B cell (primary cell): ENCODE results near the gene SLC35F3. TPM values are rescaled to one million over a fixed set of nuclear protein-coding genes. Genes with fewer than 3 reads are reported as not detected.

Source experiments
- ATAC-seq: fragments of 200-7000 bp; cut with Tn5 transposase; one replicate; pipeline ENCODE4 v1.10.0; 2021; ENCODE audit warnings: low read depth, mild to moderate bottlenecking, moderate number of reproducible peaks, moderate library complexity
- CTCF ChIA-PET: fragments of 350-600 bp; sonication (Branson Sonifier 250); formaldehyde crosslinking; loops from one replicate; lab custom pipeline; 2021; ENCODE audit warnings: antibody characterized with exemption, inconsistent platforms; lab: Charles Lee
- POLR2A ChIA-PET: fragments of 350-600 bp; sonication (Branson Sonifier 250); formaldehyde crosslinking; loops from one replicate; lab custom pipeline; 2021; ENCODE audit warnings: antibody characterized with exemption; lab: Charles Lee
- DNase-seq: peaks from one replicate; pipeline ENCODE4 v3.0.0; 2013
- H2AFZ ChIP-seq: 2 replicates; pipeline ENCODE4 v1.6.1; 2012; ENCODE audit warnings: mild to moderate bottlenecking, low read depth, low read length; ENCODE audit not compliant: insufficient read depth, poor library complexity, severe bottlenecking
- H3K27ac ChIP-seq, 2 donors: 1 replicate in 1 of 2; 2 replicates in 1 of 2; pipeline ENCODE4 v1.5.1; 2012 to 2013; ENCODE audit warnings: low read length in 2 of 2, mild to moderate bottlenecking in 2 of 2, moderate library complexity in 1 of 2
- H3K27me3 ChIP-seq, 4 experiments: fragments of 200-600 bp in 1 of 4; sonication (generic) in 1 of 4; replicated peaks in 1 of 4; 1 replicate in 2 of 4; 2 replicates in 2 of 4; pipeline versions ENCODE4 v1.6.1 to v1.7.0; 2013 to 2016; ENCODE audit warnings: low read length in 3 of 4, mild to moderate bottlenecking in 2 of 4, mixed read lengths in 1 of 4, moderate library complexity in 1 of 4; ENCODE audit not compliant: insufficient read depth in 4 of 4, control insufficient read depth in 3 of 4; ENCODE audit errors: control extremely low read depth in 1 of 4
- H3K36me3 ChIP-seq, 2 experiments: replicated peaks in 1 of 2; 1 replicate in 1 of 2; 2 replicates in 1 of 2; pipeline versions ENCODE4 v1.6.1 to v1.7.1; 2013; ENCODE audit warnings: low read length in 1 of 2; ENCODE audit not compliant: insufficient read depth in 2 of 2, control insufficient read depth in 1 of 2; ENCODE audit errors: control extremely low read depth in 1 of 2, extremely low read depth in 1 of 2
- H3K4me1 ChIP-seq, 2 donors: fragments of 200-600 bp in 1 of 2; sonication (generic) in 1 of 2; 1 replicate in 1 of 2; 2 replicates in 1 of 2; pipeline versions ENCODE4 v1.5.1 to v1.6.1; 2013 to 2017; ENCODE audit warnings: low read length in 2 of 2; ENCODE audit not compliant: control insufficient read depth in 2 of 2, insufficient read depth in 2 of 2
- H3K4me2 ChIP-seq: replicated peaks from 2 replicates; pipeline ENCODE3; 2012; ENCODE audit warnings: mild to moderate bottlenecking, low read depth, low read length; ENCODE audit not compliant: poor library complexity, severe bottlenecking
- H3K4me3 ChIP-seq, 5 experiments: fragments of 200-600 bp in 1 of 5; sonication (generic) in 1 of 5; 1 replicate in 3 of 5; 2 replicates in 2 of 5; pipeline versions ENCODE4 v1.5.1 to v1.7.0; 2011 to 2016; ENCODE audit warnings: low read length in 4 of 5, mild to moderate bottlenecking in 4 of 5, low read depth in 2 of 5, control low read depth in 1 of 5, moderate library complexity in 1 of 5; ENCODE audit not compliant: insufficient read depth in 1 of 5; ENCODE audit errors: control extremely low read depth in 1 of 5, extremely low read depth in 1 of 5
- H3K79me2 ChIP-seq: fragments of 200-600 bp; sonication (generic); one replicate; pipeline ENCODE4 v1.6.0; 2016; ENCODE audit warnings: low read length; ENCODE audit not compliant: control insufficient read depth, insufficient read depth
- H3K9ac ChIP-seq: fragments of 200-600 bp; sonication (generic); 2 replicates; pipeline ENCODE4 v1.6.1; 2017; ENCODE audit warnings: mild to moderate bottlenecking, low read length, moderate library complexity
- H3K9me3 ChIP-seq, 3 donors: one replicate each; pipeline versions ENCODE4 v1.6.1 to v1.7.1; 2013; ENCODE audit warnings: low read length in 2 of 3; ENCODE audit not compliant: control insufficient read depth in 2 of 3, insufficient read depth in 1 of 3; ENCODE audit errors: control extremely low read depth in 1 of 3
- H4K20me1 ChIP-seq: 2 replicates; pipeline ENCODE4 v1.6.0; 2012; ENCODE audit warnings: mild to moderate bottlenecking, low read length; ENCODE audit not compliant: insufficient read depth, control insufficient read depth, poor library complexity, severe bottlenecking
- H3K27ac Mint-ChIP-seq: one replicate; pipeline ENCODE4 v1.8.0; 2021; ENCODE audit warnings: mixed read lengths
- H3K27me3 Mint-ChIP-seq: one replicate; pipeline ENCODE4 v1.8.0; 2021; ENCODE audit warnings: mixed read lengths
- H3K4me1 Mint-ChIP-seq: one replicate; pipeline ENCODE4 v1.8.0; 2021; ENCODE audit warnings: mixed read lengths
- H3K4me3 Mint-ChIP-seq: one replicate; pipeline ENCODE4 v1.8.0; 2021; ENCODE audit warnings: mixed read lengths
- H3K9me3 Mint-ChIP-seq: one replicate; pipeline ENCODE4 v1.8.0; 2022; ENCODE audit warnings: mixed read lengths; ENCODE audit not compliant: insufficient read depth
- EZH2 ChIP-seq: IDR thresholded peaks from 2 replicates; pipeline ENCODE4 v1.6.1; 2012; ENCODE audit warnings: borderline replicate concordance, low read depth, mild to moderate bottlenecking, moderate library complexity, low read length; ENCODE audit not compliant: insufficient read depth, poor library complexity, severe bottlenecking
- WGBS: methylation state at CpG from one replicate; pipeline ENCODE4 v1.1.5; 2013; ENCODE audit warnings: missing lambda C conversion rate; ENCODE audit not compliant: insufficient coverage; 5-methylcytosine and 5-hydroxymethylcytosine counted together
- intact Hi-C: fragments of 100-400 bp; cut with micrococcal nuclease; formaldehyde crosslinking; loops from one replicate; pipeline ENCODE4 v1.10.0; 2022
- polyA plus RNA-seq: library from polyadenylated mRNA; depleted of rRNA; stranded (reverse); fragments of >200 nt; gene quantifications from 2 replicates; pipeline ENCODE4 v1.2.3, GENCODE V29; 2012
- total RNA-seq, 2 donors: library from RNA; stranded (reverse); fragments of 120-200 nt in 1 of 2; gene quantifications; 1 replicate in 1 of 2; 2 replicates in 1 of 2; pipeline versions ENCODE4 v1.2.3 to v1.2.4, GENCODE V29; 2013 to 2022
- TF ChIP-seq, protein P1 (sequence below): fragments of 200-600 bp; IDR thresholded peaks from one replicate; pipeline ENCODE4 v1.8.0; 2022; ENCODE audit warnings: antibody characterized with exemption, mild to moderate bottlenecking

SLC35F3 gene
- total and polyA plus RNA-seq, 2 donors (not counting 1 experiment from before 2014, with no cell fraction given): not detected

DNA sequence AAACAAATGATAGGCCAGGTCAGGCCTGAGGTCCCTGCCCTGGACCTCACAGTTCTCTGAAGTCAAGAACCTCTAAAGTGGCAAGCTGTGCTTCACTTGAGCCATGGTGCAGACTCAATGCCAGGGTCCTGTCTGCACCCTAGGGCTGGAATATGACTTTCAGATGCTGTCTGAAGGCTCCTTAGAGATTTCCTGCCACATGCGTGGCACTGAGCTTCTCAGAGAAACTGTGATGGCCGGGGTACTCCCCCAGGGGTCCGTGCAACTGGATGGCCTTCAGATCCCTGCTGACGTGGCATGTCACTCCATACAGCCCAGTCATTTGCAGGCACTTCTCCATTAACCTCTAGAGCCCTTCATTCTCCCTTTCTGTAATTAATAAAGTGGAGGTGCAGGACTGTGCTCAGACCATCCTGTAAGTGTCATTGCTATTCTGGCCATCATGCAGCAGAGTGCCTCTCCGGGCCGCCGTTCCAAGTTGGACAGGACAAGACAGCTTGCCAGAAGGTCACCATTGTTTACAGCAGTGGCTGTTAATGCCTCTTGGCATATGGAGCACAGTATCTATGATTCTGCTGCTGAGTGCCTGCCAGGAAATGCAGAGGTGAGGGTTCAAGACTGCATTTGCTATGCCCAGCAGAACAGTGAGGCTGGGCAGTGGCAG lies 263.7 kb downstream of the SLC35F3 start:
- H3K27me3 Mint-ChIP-seq: peaks cover 2% of the 10 kb centered on the region

GRCh38 chr1:234169161-234169849 lies 264.8 kb downstream of the SLC35F3 start:
- H3K4me2 ChIP-seq: no peak overlapping the region
- H3K79me2 ChIP-seq: no peaks in the 10 kb centered on the region
- H3K9ac ChIP-seq: no peak overlapping the region
- intact Hi-C loops: no loop called here
- WGBS: 93% methylated on average over 6 of the region's 9 CpGs
- no peak overlapping the region for H3K4me3 Mint-ChIP-seq
- no peaks in the 10 kb centered on the region for H3K4me1 ChIP-seq
- ATAC-seq (no peak), DNase-seq (no peak)
- peaks cover 4% of the 10 kb centered on the region for H3K27me3 Mint-ChIP-seq
- no peak for TF ChIP-seq EZH2
- TF ChIP-seq, protein P1, sequence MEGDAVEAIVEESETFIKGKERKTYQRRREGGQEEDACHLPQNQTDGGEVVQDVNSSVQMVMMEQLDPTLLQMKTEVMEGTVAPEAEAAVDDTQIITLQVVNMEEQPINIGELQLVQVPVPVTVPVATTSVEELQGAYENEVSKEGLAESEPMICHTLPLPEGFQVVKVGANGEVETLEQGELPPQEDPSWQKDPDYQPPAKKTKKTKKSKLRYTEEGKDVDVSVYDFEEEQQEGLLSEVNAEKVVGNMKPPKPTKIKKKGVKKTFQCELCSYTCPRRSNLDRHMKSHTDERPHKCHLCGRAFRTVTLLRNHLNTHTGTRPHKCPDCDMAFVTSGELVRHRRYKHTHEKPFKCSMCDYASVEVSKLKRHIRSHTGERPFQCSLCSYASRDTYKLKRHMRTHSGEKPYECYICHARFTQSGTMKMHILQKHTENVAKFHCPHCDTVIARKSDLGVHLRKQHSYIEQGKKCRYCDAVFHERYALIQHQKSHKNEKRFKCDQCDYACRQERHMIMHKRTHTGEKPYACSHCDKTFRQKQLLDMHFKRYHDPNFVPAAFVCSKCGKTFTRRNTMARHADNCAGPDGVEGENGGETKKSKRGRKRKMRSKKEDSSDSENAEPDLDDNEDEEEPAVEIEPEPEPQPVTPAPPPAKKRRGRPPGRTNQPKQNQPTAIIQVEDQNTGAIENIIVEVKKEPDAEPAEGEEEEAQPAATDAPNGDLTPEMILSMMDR: no peak
- H3K27ac ChIP-seq: no peak overlapping the region
- POLR2A ChIA-PET: no interaction called here
- no peaks in the 10 kb centered on the region for H3K9me3 ChIP-seq
- H2AFZ ChIP-seq: no peak overlapping the region
- no peak overlapping the region for H3K4me3 ChIP-seq
- no peak overlapping the region for H3K27ac Mint-ChIP-seq
- H3K27me3 ChIP-seq: peaks cover 0 to 3% (median 0%) of the 10 kb centered on the region in 4 experiments
- H3K9me3 Mint-ChIP-seq: no peaks in the 10 kb centered on the region
- no peaks in the 10 kb centered on the region for H3K4me1 Mint-ChIP-seq
- H4K20me1 ChIP-seq: no peaks in the 10 kb centered on the region
- CTCF ChIA-PET: no interaction called here
- H3K36me3 ChIP-seq: no peaks in the 10 kb centered on the region

More for the DNA sequence above, 263.7 kb downstream of the SLC35F3 start:
- Histone ChIP-seq H3K4me1 (no peaks in the 10 kb centered on the region), H3K27ac (no peak overlapping the region), H3K36me3 (no peaks in the 10 kb centered on the region), H3K4me2 (no peak overlapping the region), H3K4me3 (no peak overlapping the region), H2AFZ (no peak overlapping the region), H4K20me1 (no peaks in the 10 kb centered on the region), H3K9me3 (no peaks in the 10 kb centered on the region), H3K27me3 (peaks cover 0 to 3% (median 0%) of the 10 kb centered on the region in 4 experiments), H3K79me2 (no peaks in the 10 kb centered on the region), H3K9ac (no peak overlapping the region)
- H3K27ac Mint-ChIP-seq: no peak overlapping the region
- intact Hi-C loops: no loop called here
- WGBS: 100% methylated on average over 5 of the region's 7 CpGs
- H3K4me3 Mint-ChIP-seq: no peak overlapping the region
- H3K9me3 Mint-ChIP-seq: no peaks in the 10 kb centered on the region
- TF ChIP-seq EZH2: no peak
- TF ChIP-seq, protein P1: no peak
- CTCF ChIA-PET: no interaction called here
- no peak for DNase-seq
- POLR2A ChIA-PET: no interaction called here
- no peaks in the 10 kb centered on the region for H3K4me1 Mint-ChIP-seq
- ATAC-seq: no peak
